Peyer's patch (tissue), 4 donors: ENCODE results near the gene RAB31. TPM values are rescaled to one million over a fixed set of nuclear protein-coding genes. Genes with fewer than 3 reads are reported as not detected.

ENCODE experiments used
- DNase-seq, 3 donors: peaks; one replicate each; pipeline ENCODE4 v3.0.0-alpha.2; 2017 to 2019
- H3K27ac ChIP-seq, 4 donors: fragments of 200-600 bp; sonication (generic); one replicate each; pipeline ENCODE4 v1.5.1; 2016 to 2019
- H3K27me3 ChIP-seq, 2 donors: fragments of 200-600 bp; sonication (generic); one replicate each; pipeline ENCODE4 v1.5.1; 2019
- H3K36me3 ChIP-seq, 3 donors: fragments of 200-600 bp; sonication (generic); one replicate each; pipeline ENCODE4 v1.5.1; 2016 to 2019
- H3K4me1 ChIP-seq, 4 donors: fragments of 200-600 bp; sonication (generic); one replicate each; pipeline ENCODE4 v1.5.1; 2016 to 2019
- H3K4me3 ChIP-seq, 4 donors: fragments of 200-600 bp; sonication (generic); 1 replicate in 3 of 4; 2 replicates in 1 of 4; pipeline ENCODE4 v1.5.1; 2016 to 2019; ENCODE audit warnings: mild to moderate bottlenecking in 1 of 4
- H3K9me3 ChIP-seq, 4 donors: fragments of 200-600 bp; sonication (generic); one replicate each; pipeline ENCODE4 v1.5.1; 2016 to 2019; ENCODE audit warnings: mild to moderate bottlenecking in 1 of 4
- CTCF ChIP-seq, 6 experiments: fragments of 450-650 bp in 4 of 6; fragments of 200-600 bp in 2 of 6; sonication (generic) in 1 of 6; IDR thresholded peaks; one replicate each; pipeline ENCODE4 v1.5.1; 2017 to 2019; ENCODE audit warnings: antibody characterized with exemption in 6 of 6, mild to moderate bottlenecking in 3 of 6, moderate library complexity in 1 of 6
- POLR2A ChIP-seq, 2 donors: fragments of 450-650 bp; IDR thresholded peaks; one replicate each; pipeline ENCODE4 v1.5.1; 2017; ENCODE audit warnings: antibody characterized with exemption in 2 of 2, mild to moderate bottlenecking in 2 of 2, moderate library complexity in 2 of 2
- total RNA-seq, 4 donors: library from RNA; depleted of rRNA; stranded (reverse); fragments of >200 nt; gene quantifications; one replicate each; pipeline ENCODE4 v1.1.0, GENCODE V29; 2016

The RAB31 gene
- total RNA-seq, 4 donors from 2014 or later, result 6.2 to 66.8 (median 17.7) TPM

DNA sequence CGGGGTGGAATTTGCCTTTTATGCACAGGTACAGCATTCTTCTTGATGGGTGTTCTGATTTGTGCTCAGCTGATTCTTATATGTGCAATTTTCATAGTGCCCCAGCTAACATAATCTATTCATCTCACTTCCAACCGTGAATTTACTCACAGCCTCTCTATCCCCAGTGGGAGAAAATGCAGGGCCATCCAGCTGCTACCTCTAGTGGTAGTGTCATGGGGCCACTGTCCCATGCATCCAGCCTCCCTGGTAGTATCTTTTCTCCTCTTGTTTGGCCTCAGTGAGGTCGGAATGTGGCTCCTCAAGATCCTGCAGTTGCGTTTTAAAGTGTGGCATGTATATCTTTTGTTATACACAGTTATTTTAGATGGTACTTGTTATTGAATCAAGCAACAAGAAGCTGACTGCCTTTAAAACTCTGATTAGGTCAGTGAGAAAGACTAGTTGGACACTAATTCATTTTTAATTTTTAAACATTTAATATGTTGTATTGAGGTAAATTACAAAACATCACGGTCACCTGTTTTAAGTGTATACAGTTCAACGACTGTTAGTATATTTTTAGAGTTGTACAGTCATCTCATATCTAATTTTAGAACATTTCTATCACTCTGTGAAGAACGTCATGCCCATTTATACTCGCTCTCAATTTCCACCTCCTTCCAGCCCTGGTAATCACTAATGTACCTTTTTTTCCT lies 109.8 kb downstream of the RAB31 start:
- DNase-seq, result no peak
- H3K4me1 ChIP-seq, result no peaks in the 10 kb centered on the region
- no peak for TF ChIP-seq CTCF (IDR thresholded peaks at IDR 0.05)
- no peak for TF ChIP-seq POLR2A (IDR thresholded peaks at IDR 0.05)
- H3K27me3 ChIP-seq, result no peaks in the 10 kb centered on the region
- H3K9me3 ChIP-seq, result peaks cover 0 to 4% (median 0%) of the 10 kb centered on the region in 4 donors
- H3K4me3 ChIP-seq, result no peak overlapping the region
- H3K36me3 ChIP-seq, result no peaks in the 10 kb centered on the region
- H3K27ac ChIP-seq, result peak overlapping the region in 1 of 4 donors; percentile 12

- no peak for DNase-seq
- Histone ChIP-seq H3K27me3 (no peaks in the 10 kb centered on the region), H3K4me3 (no peak overlapping the region), H3K9me3 (peaks cover 0 to 4% (median 0%) of the 10 kb centered on the region in 4 donors), H3K4me1 (no peaks in the 10 kb centered on the region), H3K36me3 (no peaks in the 10 kb centered on the region), H3K27ac (no peak overlapping the region)
- TF ChIP-seq POLR2A (IDR thresholded peaks at IDR 0.05), result no peak
- no peak for TF ChIP-seq CTCF (IDR thresholded peaks at IDR 0.05)
Observed at GRCh38 chr18:9818423-9818734, 110.3 kb downstream of the RAB31 start.

DNA sequence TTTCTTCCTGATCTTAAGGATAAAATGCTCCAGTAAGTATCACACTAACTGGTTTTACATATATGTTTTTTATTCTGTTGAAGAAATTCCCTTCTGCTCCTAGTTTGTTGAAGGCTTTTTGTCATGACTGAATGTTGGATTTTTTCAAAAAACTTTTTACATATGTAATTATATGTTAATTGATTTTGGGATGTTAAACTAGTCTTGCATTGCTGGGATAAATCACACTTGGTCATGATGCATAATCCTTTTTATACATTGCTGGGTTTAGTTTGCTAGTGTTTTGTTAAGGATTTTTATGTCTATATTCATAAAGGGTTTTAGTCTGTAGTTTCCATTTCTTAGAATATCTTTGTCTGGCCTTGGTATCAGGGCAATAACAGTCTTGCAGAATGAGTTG lies 112.0 kb downstream of the RAB31 start:
- DNase-seq, result no peak
- H3K36me3 ChIP-seq, result no peaks in the 10 kb centered on the region
- H3K4me1 ChIP-seq, result peaks cover 0 to 8% (median 2%) of the 10 kb centered on the region in 4 donors
- no peaks in the 10 kb centered on the region for H3K27me3 ChIP-seq
- H3K9me3 ChIP-seq, result peaks cover 0 to 4% (median 0%) of the 10 kb centered on the region in 4 donors
- H3K27ac ChIP-seq, result no peak overlapping the region
- H3K4me3 ChIP-seq, result no peak overlapping the region
- TF ChIP-seq POLR2A (IDR thresholded peaks at IDR 0.05) (no peak), CTCF (IDR thresholded peaks at IDR 0.05) (no peak)

DNA sequence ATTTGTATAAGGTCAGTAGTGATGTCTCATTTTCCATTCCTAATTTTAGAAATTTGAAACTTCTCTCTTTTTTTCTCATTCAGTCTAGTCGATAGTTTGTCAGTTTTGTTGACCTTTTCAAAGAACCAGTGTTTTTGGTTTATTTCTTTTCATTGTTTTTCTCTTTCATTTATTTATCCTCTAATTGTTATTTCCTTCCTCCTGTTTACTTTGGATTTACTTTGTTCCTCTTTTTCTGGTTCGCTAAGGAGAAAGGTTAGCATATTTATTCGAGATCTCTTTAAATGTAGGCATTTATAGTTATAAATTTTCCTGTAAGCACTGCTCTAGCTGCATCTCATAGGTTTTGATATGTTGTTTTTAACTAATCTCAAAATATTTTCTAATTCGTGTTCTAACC lies 112.6 kb downstream of the RAB31 start:
- Histone ChIP-seq H3K27ac (no peak overlapping the region), H3K4me1 (peaks cover 0 to 14% (median 4%) of the 10 kb centered on the region in 4 donors), H3K9me3 (peaks cover 0 to 4% (median 0%) of the 10 kb centered on the region in 4 donors), H3K27me3 (no peaks in the 10 kb centered on the region), H3K4me3 (no peak overlapping the region), H3K36me3 (no peaks in the 10 kb centered on the region)
- DNase-seq, result no peak
- no peak for TF ChIP-seq POLR2A (IDR thresholded peaks at IDR 0.05)
- no peak for TF ChIP-seq CTCF (IDR thresholded peaks at IDR 0.05)

- H3K27ac ChIP-seq, result no peak overlapping the region
- peaks cover 0 to 2% (median 0%) of the 10 kb centered on the region in 4 donors for H3K9me3 ChIP-seq
- no peaks in the 10 kb centered on the region for H3K36me3 ChIP-seq
- H3K4me3 ChIP-seq, result no peak overlapping the region
- no peak for DNase-seq
- H3K4me1 ChIP-seq, result peaks cover 0 to 25% (median 4%) of the 10 kb centered on the region in 4 donors
- TF ChIP-seq POLR2A (IDR thresholded peaks at IDR 0.05) (no peak), CTCF (IDR thresholded peaks at IDR 0.05) (no peak)
- no peaks in the 10 kb centered on the region for H3K27me3 ChIP-seq
Observed at GRCh38 chr18:9822587-9823185, 114.6 kb downstream of the RAB31 start.
